Neural progenitor cell (in vitro differentiated cells): ENCODE results near the gene NTM.

Experiments
- EZH2 ChIP-seq: fragments of 200-600 bp; sonication (generic); IDR thresholded peaks from 2 replicates; pipeline ENCODE4 v1.6.1; 2017; ENCODE audit warnings: antibody characterized with exemption, mild to moderate bottlenecking, moderate library complexity
- EZH2phosphoT487 ChIP-seq: fragments of 200-600 bp; sonication (generic); IDR thresholded peaks from 2 replicates; pipeline ENCODE4 v1.6.1; 2017; ENCODE audit warnings: antibody characterized with exemption
- TF ChIP-seq, protein P1 (sequence below): fragments of 200-600 bp; sonication (generic); IDR thresholded peaks from 2 replicates; pipeline ENCODE4 v1.5.1; 2017; ENCODE audit warnings: antibody characterized with exemption, mild to moderate bottlenecking

DNA sequence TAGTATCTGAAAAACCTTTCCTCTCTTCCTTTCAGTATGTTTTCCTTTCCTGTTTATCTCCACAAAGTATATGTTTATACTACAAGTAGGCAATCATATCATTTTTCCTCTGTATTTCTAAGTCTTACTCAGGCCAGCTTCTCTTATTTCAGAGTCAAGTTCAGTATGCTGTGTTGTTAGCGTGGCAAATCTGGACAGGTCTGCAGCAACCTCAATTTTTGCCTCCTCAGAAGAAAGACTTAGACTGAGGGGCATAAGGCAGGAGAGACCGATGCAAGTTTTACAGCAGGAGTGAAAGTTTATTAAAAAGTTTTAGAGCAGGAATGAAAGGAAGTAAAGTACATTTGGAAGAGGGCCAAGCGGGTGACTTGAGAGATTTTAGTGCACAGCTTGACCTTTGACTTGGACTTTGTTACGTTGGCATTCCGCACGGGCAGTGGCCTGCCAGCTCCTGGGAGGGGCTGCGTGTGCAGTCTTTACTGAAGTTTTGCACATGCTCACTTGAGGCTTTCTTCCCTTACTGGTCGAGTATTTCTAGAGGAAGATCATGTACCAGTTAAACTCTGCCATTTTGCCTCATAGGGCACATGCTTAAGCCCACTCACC lies 343.2 kb downstream of the NTM start:
- TF ChIP-seq, protein P1, sequence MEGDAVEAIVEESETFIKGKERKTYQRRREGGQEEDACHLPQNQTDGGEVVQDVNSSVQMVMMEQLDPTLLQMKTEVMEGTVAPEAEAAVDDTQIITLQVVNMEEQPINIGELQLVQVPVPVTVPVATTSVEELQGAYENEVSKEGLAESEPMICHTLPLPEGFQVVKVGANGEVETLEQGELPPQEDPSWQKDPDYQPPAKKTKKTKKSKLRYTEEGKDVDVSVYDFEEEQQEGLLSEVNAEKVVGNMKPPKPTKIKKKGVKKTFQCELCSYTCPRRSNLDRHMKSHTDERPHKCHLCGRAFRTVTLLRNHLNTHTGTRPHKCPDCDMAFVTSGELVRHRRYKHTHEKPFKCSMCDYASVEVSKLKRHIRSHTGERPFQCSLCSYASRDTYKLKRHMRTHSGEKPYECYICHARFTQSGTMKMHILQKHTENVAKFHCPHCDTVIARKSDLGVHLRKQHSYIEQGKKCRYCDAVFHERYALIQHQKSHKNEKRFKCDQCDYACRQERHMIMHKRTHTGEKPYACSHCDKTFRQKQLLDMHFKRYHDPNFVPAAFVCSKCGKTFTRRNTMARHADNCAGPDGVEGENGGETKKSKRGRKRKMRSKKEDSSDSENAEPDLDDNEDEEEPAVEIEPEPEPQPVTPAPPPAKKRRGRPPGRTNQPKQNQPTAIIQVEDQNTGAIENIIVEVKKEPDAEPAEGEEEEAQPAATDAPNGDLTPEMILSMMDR, result no peak
- TF ChIP-seq EZH2phosphoT487 (no peak), EZH2 (no peak)
